ENCODE data around the gene TEX261.

Gene TEX261

GRCh38 chr2:70984228-70984575 lies 10.5 kb downstream of the TEX261 start:
- TF ChIP-seq CTCF (IDR thresholded peaks at IDR 0.05; ENCODE audit: low read depth, low read length, missing control alignments): no peak
- no peak for DNase-seq (ENCODE audit: extremely low read depth, low read depth)
- no peak overlapping the region for H3K4me3 ChIP-seq (replicated peaks; ENCODE audit: low read depth, low read length)

- TF ChIP-seq CTCF (IDR thresholded peaks at IDR 0.05; ENCODE audit: low read depth, low read length, missing control alignments): no peak
- H3K4me3 ChIP-seq (replicated peaks; ENCODE audit: low read depth, low read length): no peak overlapping the region
- DNase-seq (ENCODE audit: extremely low read depth, low read depth): no peak
Measured at GRCh38 chr2:70983506-70984227, 11.0 kb downstream of the TEX261 start.

GRCh38 chr2:70982971-70983370 lies 11.7 kb downstream of the TEX261 start:
- no peak for DNase-seq (ENCODE audit: extremely low read depth, low read depth)
- no peak overlapping the region for H3K4me3 ChIP-seq (replicated peaks; ENCODE audit: low read depth, low read length)
- no peak for TF ChIP-seq CTCF (IDR thresholded peaks at IDR 0.05; ENCODE audit: low read depth, low read length, missing control alignments)

GRCh38 chr2:70981866-70982810 lies 12.5 kb downstream of the TEX261 start:
- no peak for TF ChIP-seq CTCF (IDR thresholded peaks at IDR 0.05; ENCODE audit: low read depth, low read length, missing control alignments)
- DNase-seq (ENCODE audit: extremely low read depth, low read depth): no peak
- H3K4me3 ChIP-seq (replicated peaks; ENCODE audit: low read depth, low read length): no peak overlapping the region

GRCh38 chr2:70981421-70981820 lies 13.3 kb downstream of the TEX261 start:
- no peak for DNase-seq (ENCODE audit: extremely low read depth, low read depth)
- no peak for TF ChIP-seq CTCF (IDR thresholded peaks at IDR 0.05; ENCODE audit: low read depth, low read length, missing control alignments)
- no peak overlapping the region for H3K4me3 ChIP-seq (replicated peaks; ENCODE audit: low read depth, low read length)

- no peak overlapping the region for H3K4me3 ChIP-seq (replicated peaks; ENCODE audit: low read depth, low read length)
- TF ChIP-seq CTCF (IDR thresholded peaks at IDR 0.05; ENCODE audit: low read depth, low read length, missing control alignments): no peak
- no peak for DNase-seq (ENCODE audit: extremely low read depth, low read depth)
Measured at GRCh38 chr2:70979626-70980025, 15.0 kb downstream of the TEX261 start.
